NB4 (cell line): ENCODE measurements around the gene C10orf88.

Experiments used
- CTCF ChIP-seq: IDR thresholded peaks from one replicate; pipeline ENCODE4 v1.5.1; 2012; ENCODE audit warnings: low read depth, low read length
- POLR2A ChIP-seq: IDR thresholded peaks from 2 replicates; pipeline ENCODE4 v1.6.1; 2011; ENCODE audit warnings: mild to moderate bottlenecking; ENCODE audit not compliant: insufficient read length; ENCODE audit errors: extremely low read depth

DNA sequence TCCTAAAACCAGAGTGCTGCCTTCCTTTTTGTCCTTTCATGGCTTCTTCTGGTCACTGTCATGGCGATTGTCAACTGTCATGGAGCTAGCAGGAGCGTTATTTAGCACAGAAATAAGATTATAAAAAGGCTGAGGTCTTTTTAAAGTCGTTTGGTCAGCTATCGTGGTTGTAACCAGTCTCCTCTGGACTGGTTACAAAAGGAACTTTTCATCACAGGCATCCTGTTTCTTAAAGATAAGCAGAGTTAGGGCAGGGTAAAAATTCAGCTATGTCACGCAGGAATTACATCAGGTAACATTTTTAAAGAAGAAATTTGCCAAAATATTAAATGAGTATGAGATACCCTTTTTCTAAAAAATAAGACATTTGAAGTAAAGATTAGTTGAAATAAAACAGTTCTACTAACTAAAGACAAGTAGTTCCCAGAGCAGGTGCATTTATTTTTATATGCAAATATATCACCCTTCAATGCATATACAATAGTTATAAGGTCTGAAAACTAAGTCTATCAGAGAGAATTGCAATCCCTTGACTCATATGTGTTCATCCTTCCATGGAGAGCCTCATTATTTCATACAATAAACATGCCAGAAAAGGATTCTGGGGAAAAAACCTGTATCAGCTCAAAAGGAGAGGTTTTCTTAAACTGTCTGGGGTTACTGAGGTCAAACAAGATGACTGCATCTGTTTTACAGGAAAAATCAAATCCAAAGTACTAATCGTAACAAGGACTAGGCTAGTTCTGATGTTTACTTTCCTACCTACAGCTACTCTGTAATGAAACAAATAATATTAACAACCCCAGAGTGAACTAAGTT, 22.7 kb downstream of the C10orf88 start:
- TF ChIP-seq CTCF (no peak), POLR2A (no peak)
